ENCODE data around the gene TOX3.

Gene TOX3

GRCh38 chr16:52515068-52515671 is 31.8 kb downstream of the TOX3 start:
- peaks cover 19% of the 10 kb centered on the region for H3K4me1 ChIP-seq (ENCODE audit: control insufficient read depth, insufficient read depth, low read length)
- H3K36me3 ChIP-seq (ENCODE audit: control insufficient read depth, insufficient read depth, low read length): peaks cover 9% of the 10 kb centered on the region
- no peaks in the 10 kb centered on the region for H3K27me3 ChIP-seq (ENCODE audit: control insufficient read depth, insufficient read depth, low read length)
- no peak overlapping the region for H3K9ac ChIP-seq (ENCODE audit: low read depth, low read length)
- no peak overlapping the region for H3K27ac ChIP-seq (ENCODE audit: low read depth, low read length)
- no peak overlapping the region for H3K4me3 ChIP-seq (ENCODE audit: low read depth, low read length)
- H3K9me3 ChIP-seq (ENCODE audit: control insufficient read depth, insufficient read depth, low read length): no peaks in the 10 kb centered on the region

- H3K9ac ChIP-seq (ENCODE audit: low read depth, low read length): peak overlapping the region; percentile 22; the same call in 1 of the 2 replicates
- H3K9me3 ChIP-seq (ENCODE audit: control insufficient read depth, insufficient read depth, low read length): no peaks in the 10 kb centered on the region
- peaks cover 19% of the 10 kb centered on the region for H3K4me1 ChIP-seq (ENCODE audit: control insufficient read depth, insufficient read depth, low read length)
- H3K27me3 ChIP-seq (ENCODE audit: control insufficient read depth, insufficient read depth, low read length): no peaks in the 10 kb centered on the region
- H3K4me3 ChIP-seq (ENCODE audit: low read depth, low read length): no peak overlapping the region; the same call in 1 of the 2 replicates
- peak overlapping the region; percentile 60 for H3K27ac ChIP-seq (ENCODE audit: low read depth, low read length)
- H3K36me3 ChIP-seq (ENCODE audit: control insufficient read depth, insufficient read depth, low read length): peaks cover 3% of the 10 kb centered on the region
These were observed 34.5 kb downstream of the TOX3 start for GRCh38 chr16:52512297-52512987.

- Histone ChIP-seq H3K27ac (ENCODE audit: low read depth, low read length) (no peak overlapping the region), H3K27me3 (ENCODE audit: control insufficient read depth, insufficient read depth, low read length) (no peaks in the 10 kb centered on the region), H3K4me1 (ENCODE audit: control insufficient read depth, insufficient read depth, low read length) (peaks cover 43% of the 10 kb centered on the region), H3K9ac (ENCODE audit: low read depth, low read length) (no peak overlapping the region), H3K36me3 (ENCODE audit: control insufficient read depth, insufficient read depth, low read length) (0 out of 2 replicates have a peak, but pooled peaks cover 2% of the 10 kb centered on the region), H3K9me3 (ENCODE audit: control insufficient read depth, insufficient read depth, low read length) (no peaks in the 10 kb centered on the region), H3K4me3 (ENCODE audit: low read depth, low read length) (no peak overlapping the region)
These were observed 45.2 kb downstream of the TOX3 start for GRCh38 chr16:52501746-52502145.

DNA sequence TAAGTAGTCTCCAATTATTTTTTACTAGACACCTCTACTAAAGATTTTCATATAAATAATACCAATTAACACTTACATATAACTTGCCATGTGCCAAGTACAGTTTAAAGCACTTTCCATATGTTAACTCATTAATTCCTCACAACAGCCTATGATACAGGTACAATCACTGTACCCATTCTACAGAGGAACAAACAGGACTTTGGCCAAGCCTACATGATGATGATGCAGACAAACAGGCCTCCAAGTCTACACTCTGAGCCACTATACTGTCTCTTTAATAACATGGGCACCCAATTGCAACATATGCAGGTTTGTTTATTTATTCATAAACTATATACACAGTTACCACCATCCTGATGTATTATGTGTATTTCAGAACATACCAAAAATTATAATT is 46.0 kb downstream of the TOX3 start:
- Histone ChIP-seq H3K9me3 (ENCODE audit: control insufficient read depth, insufficient read depth, low read length) (no peaks in the 10 kb centered on the region), H3K36me3 (ENCODE audit: control insufficient read depth, insufficient read depth, low read length) (0 out of 2 replicates have a peak, but pooled peaks cover 2% of the 10 kb centered on the region), H3K9ac (ENCODE audit: low read depth, low read length) (no peak overlapping the region), H3K4me1 (ENCODE audit: control insufficient read depth, insufficient read depth, low read length) (peaks cover 48% of the 10 kb centered on the region), H3K4me3 (ENCODE audit: low read depth, low read length) (no peak overlapping the region), H3K27me3 (ENCODE audit: control insufficient read depth, insufficient read depth, low read length) (no peaks in the 10 kb centered on the region), H3K27ac (ENCODE audit: low read depth, low read length) (no peak overlapping the region)

- Histone ChIP-seq H3K36me3 (ENCODE audit: control insufficient read depth, insufficient read depth, low read length) (no peaks in the 10 kb centered on the region), H3K27ac (ENCODE audit: low read depth, low read length) (no peak overlapping the region), H3K9ac (ENCODE audit: low read depth, low read length) (no peak overlapping the region), H3K4me1 (ENCODE audit: control insufficient read depth, insufficient read depth, low read length) (peaks cover 55% of the 10 kb centered on the region), H3K4me3 (ENCODE audit: low read depth, low read length) (no peak overlapping the region), H3K27me3 (ENCODE audit: control insufficient read depth, insufficient read depth, low read length) (no peaks in the 10 kb centered on the region), H3K9me3 (ENCODE audit: control insufficient read depth, insufficient read depth, low read length) (no peaks in the 10 kb centered on the region)
These were observed 47.9 kb downstream of the TOX3 start for GRCh38 chr16:52499060-52499440.

DNA sequence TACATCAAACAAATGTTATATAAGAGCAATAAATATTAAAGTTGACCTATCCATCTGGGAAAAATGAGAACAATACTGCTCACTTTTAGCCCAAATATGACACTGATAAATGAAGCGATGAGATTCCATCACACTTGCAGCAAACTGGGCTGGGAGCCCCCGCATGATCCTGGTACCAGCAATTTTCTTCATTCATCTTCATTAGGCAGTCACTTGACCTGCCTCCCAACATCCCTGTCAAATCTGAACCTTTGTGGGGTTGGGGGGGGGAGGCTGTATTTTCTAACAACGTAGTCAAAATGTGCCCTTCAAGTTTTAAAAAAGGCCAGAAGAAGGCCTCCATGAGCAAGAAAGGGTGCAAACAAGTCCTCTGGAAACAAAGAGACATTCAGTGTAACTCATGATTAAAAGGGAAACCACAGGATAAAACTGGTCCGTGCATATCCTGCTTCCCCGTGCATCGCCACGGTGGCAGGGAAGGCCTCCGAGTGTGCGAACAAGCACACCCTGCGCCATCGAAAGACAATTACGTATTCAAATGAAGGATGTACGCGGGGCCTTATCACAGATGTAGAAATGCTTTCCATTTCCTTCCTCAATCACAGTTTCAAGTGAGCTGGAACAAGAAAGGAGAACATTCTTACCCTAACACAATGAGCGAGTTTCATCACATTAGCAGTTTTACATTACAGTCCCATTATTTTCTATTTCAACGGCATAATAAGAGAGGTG is 48.4 kb downstream of the TOX3 start:
- peaks cover 55% of the 10 kb centered on the region for H3K4me1 ChIP-seq (ENCODE audit: control insufficient read depth, insufficient read depth, low read length)
- H3K4me3 ChIP-seq (ENCODE audit: low read depth, low read length): no peak overlapping the region
- no peak overlapping the region for H3K9ac ChIP-seq (ENCODE audit: low read depth, low read length)
- H3K27me3 ChIP-seq (ENCODE audit: control insufficient read depth, insufficient read depth, low read length): no peaks in the 10 kb centered on the region
- no peak overlapping the region for H3K27ac ChIP-seq (ENCODE audit: low read depth, low read length)
- H3K36me3 ChIP-seq (ENCODE audit: control insufficient read depth, insufficient read depth, low read length): no peaks in the 10 kb centered on the region
- no peaks in the 10 kb centered on the region for H3K9me3 ChIP-seq (ENCODE audit: control insufficient read depth, insufficient read depth, low read length)

GRCh38 chr16:52497067-52497816 is 49.7 kb downstream of the TOX3 start:
- peaks cover 49% of the 10 kb centered on the region for H3K4me1 ChIP-seq (ENCODE audit: control insufficient read depth, insufficient read depth, low read length)
- H3K27ac ChIP-seq (ENCODE audit: low read depth, low read length): no peak overlapping the region
- no peak overlapping the region for H3K9ac ChIP-seq (ENCODE audit: low read depth, low read length)

DNA sequence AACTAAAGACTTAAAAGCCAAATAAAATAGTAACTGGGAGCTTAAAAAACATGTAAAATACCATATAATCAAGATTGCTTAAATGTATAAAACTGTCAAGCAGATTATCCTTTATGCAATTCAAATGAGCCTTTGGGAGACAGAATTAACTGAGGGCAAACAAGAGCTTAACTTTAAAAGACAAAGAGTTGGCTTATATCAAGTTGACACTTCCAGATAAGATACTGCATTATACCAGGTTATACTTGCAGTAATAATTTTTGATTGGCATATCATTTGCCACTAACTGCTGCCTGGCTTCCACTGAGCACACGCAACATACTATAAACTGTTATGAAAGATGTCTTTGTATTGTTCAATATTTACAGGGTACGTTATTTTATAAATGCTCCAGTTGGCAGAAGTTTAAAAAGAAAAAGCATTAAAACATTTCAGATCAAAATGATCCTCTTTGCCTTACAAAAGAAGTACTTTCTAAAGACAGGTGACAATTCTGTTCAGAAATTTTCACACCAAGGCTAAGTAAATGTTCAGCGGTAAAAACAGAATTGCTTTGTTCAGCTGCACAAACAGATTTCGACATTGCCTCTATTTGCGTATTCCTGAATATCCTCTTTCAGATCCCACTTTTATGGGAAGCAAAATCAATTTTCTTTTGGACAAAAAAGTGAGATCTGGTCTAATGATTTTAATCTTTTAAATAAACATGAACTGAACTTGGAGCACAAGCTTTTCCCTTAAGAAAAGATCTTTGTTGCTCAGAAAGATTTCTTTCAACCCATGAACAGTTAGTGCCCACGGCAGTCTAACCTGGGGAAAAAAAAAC is 50.7 kb downstream of the TOX3 start:
- Histone ChIP-seq H3K4me3 (ENCODE audit: low read depth, low read length) (no peak overlapping the region), H3K27me3 (ENCODE audit: control insufficient read depth, insufficient read depth, low read length) (no peaks in the 10 kb centered on the region), H3K9ac (ENCODE audit: low read depth, low read length) (no peak overlapping the region), H3K27ac (ENCODE audit: low read depth, low read length) (no peak overlapping the region), H3K36me3 (ENCODE audit: control insufficient read depth, insufficient read depth, low read length) (no peaks in the 10 kb centered on the region; the same call in 1 of the 2 replicates), H3K4me1 (ENCODE audit: control insufficient read depth, insufficient read depth, low read length) (peaks cover 41% of the 10 kb centered on the region), H3K9me3 (ENCODE audit: control insufficient read depth, insufficient read depth, low read length) (no peaks in the 10 kb centered on the region)

More at GRCh38 chr16:52497067-52497816, 49.7 kb downstream of the TOX3 start:
- no peak overlapping the region for H3K4me3 ChIP-seq (ENCODE audit: low read depth, low read length)
- H3K9me3 ChIP-seq (ENCODE audit: control insufficient read depth, insufficient read depth, low read length): no peaks in the 10 kb centered on the region
- H3K27me3 ChIP-seq (ENCODE audit: control insufficient read depth, insufficient read depth, low read length): no peaks in the 10 kb centered on the region
- no peaks in the 10 kb centered on the region for H3K36me3 ChIP-seq (ENCODE audit: control insufficient read depth, insufficient read depth, low read length)

DNA sequence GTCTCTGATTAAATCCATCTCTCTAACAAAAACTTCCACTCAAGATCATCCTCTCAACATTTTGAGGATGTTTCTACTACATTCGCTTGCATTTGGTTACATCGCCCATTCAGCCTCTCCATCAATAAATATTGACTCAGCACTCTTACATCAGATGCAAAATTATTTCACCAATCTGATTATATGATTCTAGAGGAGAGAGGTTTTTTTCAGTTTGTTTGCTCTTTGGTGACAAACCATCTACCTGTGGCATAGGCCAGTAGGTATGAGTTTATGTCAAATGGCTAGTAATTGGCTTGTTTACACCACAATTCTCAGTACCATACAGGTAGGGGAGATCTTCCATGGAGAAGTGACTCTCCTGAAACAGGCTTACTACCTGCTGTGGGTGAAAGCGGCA is 52.3 kb downstream of the TOX3 start:
- H3K27ac ChIP-seq (ENCODE audit: low read depth, low read length): no peak overlapping the region
- H3K9ac ChIP-seq (ENCODE audit: low read depth, low read length): no peak overlapping the region
- no peak overlapping the region for H3K4me3 ChIP-seq (ENCODE audit: low read depth, low read length)
- H3K9me3 ChIP-seq (ENCODE audit: control insufficient read depth, insufficient read depth, low read length): no peaks in the 10 kb centered on the region
- no peaks in the 10 kb centered on the region; the same call in 1 of the 2 replicates for H3K36me3 ChIP-seq (ENCODE audit: control insufficient read depth, insufficient read depth, low read length)
- no peaks in the 10 kb centered on the region for H3K27me3 ChIP-seq (ENCODE audit: control insufficient read depth, insufficient read depth, low read length)
- H3K4me1 ChIP-seq (ENCODE audit: control insufficient read depth, insufficient read depth, low read length): peaks cover 32% of the 10 kb centered on the region

GRCh38 chr16:52494145-52494544 is 52.8 kb downstream of the TOX3 start:
- Histone ChIP-seq H3K27me3 (ENCODE audit: control insufficient read depth, insufficient read depth, low read length) (no peaks in the 10 kb centered on the region), H3K9me3 (ENCODE audit: control insufficient read depth, insufficient read depth, low read length) (no peaks in the 10 kb centered on the region), H3K36me3 (ENCODE audit: control insufficient read depth, insufficient read depth, low read length) (no peaks in the 10 kb centered on the region; the same call in 1 of the 2 replicates), H3K4me3 (ENCODE audit: low read depth, low read length) (no peak overlapping the region), H3K27ac (ENCODE audit: low read depth, low read length) (no peak overlapping the region), H3K4me1 (ENCODE audit: control insufficient read depth, insufficient read depth, low read length) (peaks cover 28% of the 10 kb centered on the region), H3K9ac (ENCODE audit: low read depth, low read length) (no peak overlapping the region)
